NCI-H2107 (cell line): ENCODE data around the gene MAMLD1.

Experiments
- DNase-seq: peaks from one replicate; lab custom pipeline; 2025; lab: John Stamatoyannopoulos, UW

MAMLD1 gene

GRCh38 chrX:150459196-150459595 is 96.1 kb downstream of the MAMLD1 start:
- DNase-seq, result no peak

- DNase-seq, result no peak
These were observed 96.9 kb downstream of the MAMLD1 start for GRCh38 chrX:150460063-150460462.

GRCh38 chrX:150460781-150461180 is 97.7 kb downstream of the MAMLD1 start:
- DNase-seq, result no peak

- DNase-seq, result no peak
These were observed 100.4 kb downstream of the MAMLD1 start for GRCh38 chrX:150463566-150463965.

- DNase-seq, result no peak
These were observed 100.9 kb downstream of the MAMLD1 start for GRCh38 chrX:150464001-150464400.

- DNase-seq, result no peak
These were observed 102.2 kb downstream of the MAMLD1 start for GRCh38 chrX:150465326-150465725.

GRCh38 chrX:150465881-150466775 is 103.0 kb downstream of the MAMLD1 start:
- DNase-seq, result no peak

- no peak for DNase-seq
These were observed 109.2 kb downstream of the MAMLD1 start for GRCh38 chrX:150472306-150472705.

GRCh38 chrX:150473371-150473770 is 110.3 kb downstream of the MAMLD1 start:
- no peak for DNase-seq

- no peak for DNase-seq
These were observed 112.3 kb downstream of the MAMLD1 start for GRCh38 chrX:150475461-150475860.

- DNase-seq, result no peak
These were observed 113.1 kb downstream of the MAMLD1 start for GRCh38 chrX:150476164-150476699.

- DNase-seq, result no peak
These were observed 114.3 kb downstream of the MAMLD1 start for GRCh38 chrX:150477371-150477770.

GRCh38 chrX:150478496-150479492 is 115.7 kb downstream of the MAMLD1 start:
- DNase-seq, result no peak

GRCh38 chrX:150482537-150483206 is 119.6 kb downstream of the MAMLD1 start:
- DNase-seq, result no peak

GRCh38 chrX:150483356-150483985 is 120.4 kb downstream of the MAMLD1 start:
- no peak for DNase-seq

GRCh38 chrX:150486011-150486410 is 122.9 kb downstream of the MAMLD1 start:
- peak; percentile 2 for DNase-seq

- DNase-seq, result no peak
These were observed 124.4 kb downstream of the MAMLD1 start for GRCh38 chrX:150487369-150488094.

GRCh38 chrX:150489359-150490015 is 126.4 kb downstream of the MAMLD1 start:
- no peak for DNase-seq

- no peak for DNase-seq
These were observed 132.4 kb downstream of the MAMLD1 start for GRCh38 chrX:150495496-150495895.

- DNase-seq, result no peak
These were observed 136.1 kb downstream of the MAMLD1 start for GRCh38 chrX:150499240-150499639.
